ENCODE results near the gene CCNY.
"Not testable (repeated sequence)": the region's sequence is repeated elsewhere in the genome, so short reads cannot be mapped to it uniquely, and the experiment has no call there.

The CCNY gene

GRCh38 chr10:35412003-35412723 lies 75.9 kb downstream of the CCNY start:
- DNase-seq, result no peak

DNA sequence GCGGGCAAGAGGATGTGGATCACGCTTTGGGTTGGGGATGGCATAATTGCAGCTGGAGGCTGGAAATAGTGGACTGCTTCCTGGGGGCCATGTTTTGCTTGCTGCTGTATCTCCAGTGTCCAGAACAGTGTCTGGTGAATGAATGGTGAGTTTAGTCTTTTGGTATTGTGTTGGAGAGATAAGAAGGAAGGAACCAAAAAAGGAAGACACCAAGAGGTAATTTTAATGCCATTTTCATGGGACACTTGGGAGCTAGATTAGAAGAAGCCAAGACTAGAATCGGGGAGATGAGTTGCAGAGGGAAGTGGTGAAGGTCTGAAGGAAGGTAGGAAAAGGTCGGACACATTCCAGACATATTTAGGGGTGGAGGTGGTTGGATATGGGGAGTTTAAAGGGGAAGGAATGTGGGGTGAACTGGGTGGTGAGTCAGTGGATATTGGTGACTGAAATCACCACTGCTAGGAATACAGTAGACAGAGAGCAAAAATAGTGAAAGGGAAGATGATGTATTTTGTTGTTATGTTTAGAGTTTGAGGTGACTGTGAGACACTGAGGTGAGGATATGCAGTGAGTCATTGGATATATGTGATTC lies 76.7 kb downstream of the CCNY start:
- DNase-seq, result no peak

- no peak for DNase-seq
Measured at GRCh38 chr10:35413985-35414861, 77.9 kb downstream of the CCNY start.

DNA sequence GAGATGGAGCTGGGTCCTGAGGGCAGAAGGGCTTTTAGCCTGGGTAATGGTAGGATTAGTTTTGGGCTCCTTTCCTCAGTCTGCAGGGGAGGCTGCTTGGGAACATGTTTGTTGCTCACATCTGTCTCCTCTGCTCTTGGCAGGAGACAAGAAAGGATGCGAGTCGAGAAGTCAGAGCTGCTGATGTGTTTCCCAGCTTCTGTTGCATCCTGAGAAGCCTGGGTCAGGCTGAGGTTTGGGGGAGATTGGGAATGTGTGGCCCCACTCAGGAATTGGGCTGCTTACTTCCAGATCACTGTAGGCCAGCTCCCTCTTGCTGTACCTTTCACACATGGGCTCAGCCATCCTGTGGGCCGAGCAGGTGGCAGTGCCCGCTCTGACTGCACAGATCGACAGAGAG lies 79.2 kb downstream of the CCNY start:
- no peak for DNase-seq

DNA sequence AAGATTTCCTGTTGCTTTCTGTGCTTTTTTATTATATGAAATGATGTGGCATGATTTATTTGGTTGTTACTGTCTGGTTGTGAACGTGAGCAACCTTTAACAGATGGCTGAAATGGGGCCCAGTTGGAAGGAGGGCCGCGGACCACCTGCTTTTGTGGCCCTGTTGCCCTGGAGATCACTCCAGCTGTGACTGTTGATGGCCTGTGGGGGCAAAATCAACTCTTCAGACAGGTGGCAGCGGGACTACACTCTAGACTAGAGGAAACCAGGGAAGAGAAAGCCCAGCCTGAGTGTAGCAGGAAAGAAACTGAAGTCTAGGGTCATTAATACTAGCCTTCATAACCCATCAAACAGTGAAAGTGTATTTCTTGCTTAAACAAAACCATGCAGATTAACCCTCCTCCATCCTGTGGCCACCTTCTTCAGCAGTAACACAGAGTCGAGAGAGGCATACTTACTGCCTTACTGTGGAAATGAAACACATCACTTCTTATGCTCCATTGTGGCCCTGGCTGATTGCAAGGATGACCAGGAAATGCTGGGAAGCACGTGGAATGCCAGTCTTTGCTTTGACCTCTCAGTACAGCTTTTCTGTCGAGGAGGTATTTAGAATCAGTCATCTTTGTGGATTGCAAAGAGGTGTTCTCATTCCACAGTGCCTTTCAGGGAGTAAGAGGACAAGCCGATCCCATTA lies 80.5 kb downstream of the CCNY start:
- DNase-seq, result no peak

GRCh38 chr10:35417313-35417625 lies 81.0 kb downstream of the CCNY start:
- DNase-seq, result no peak

DNA sequence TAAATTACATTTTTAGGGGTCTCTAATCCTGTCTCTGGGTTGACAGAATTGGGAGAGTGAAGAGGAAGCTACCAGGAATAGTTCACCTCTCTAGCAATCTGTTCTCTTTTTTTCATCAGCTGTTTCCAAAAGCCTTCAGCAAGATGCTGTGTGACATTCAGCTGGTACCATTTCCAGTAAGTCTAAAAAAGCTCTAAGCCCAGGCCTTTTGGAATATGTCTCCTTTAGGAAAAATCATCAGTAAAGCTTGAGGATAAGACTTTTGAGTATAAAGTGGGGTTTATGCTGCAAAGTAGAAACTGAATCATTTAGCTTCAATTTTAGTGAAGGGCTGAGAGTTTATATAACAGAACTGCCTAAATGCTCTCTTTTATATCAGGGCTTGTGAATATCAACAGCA lies 81.5 kb downstream of the CCNY start:
- DNase-seq, result no peak

- DNase-seq, result not testable (repeated sequence)
Measured at GRCh38 chr10:35418580-35418979, 82.3 kb downstream of the CCNY start.

GRCh38 chr10:35420044-35420443 lies 83.7 kb downstream of the CCNY start:
- no peak for DNase-seq

DNA sequence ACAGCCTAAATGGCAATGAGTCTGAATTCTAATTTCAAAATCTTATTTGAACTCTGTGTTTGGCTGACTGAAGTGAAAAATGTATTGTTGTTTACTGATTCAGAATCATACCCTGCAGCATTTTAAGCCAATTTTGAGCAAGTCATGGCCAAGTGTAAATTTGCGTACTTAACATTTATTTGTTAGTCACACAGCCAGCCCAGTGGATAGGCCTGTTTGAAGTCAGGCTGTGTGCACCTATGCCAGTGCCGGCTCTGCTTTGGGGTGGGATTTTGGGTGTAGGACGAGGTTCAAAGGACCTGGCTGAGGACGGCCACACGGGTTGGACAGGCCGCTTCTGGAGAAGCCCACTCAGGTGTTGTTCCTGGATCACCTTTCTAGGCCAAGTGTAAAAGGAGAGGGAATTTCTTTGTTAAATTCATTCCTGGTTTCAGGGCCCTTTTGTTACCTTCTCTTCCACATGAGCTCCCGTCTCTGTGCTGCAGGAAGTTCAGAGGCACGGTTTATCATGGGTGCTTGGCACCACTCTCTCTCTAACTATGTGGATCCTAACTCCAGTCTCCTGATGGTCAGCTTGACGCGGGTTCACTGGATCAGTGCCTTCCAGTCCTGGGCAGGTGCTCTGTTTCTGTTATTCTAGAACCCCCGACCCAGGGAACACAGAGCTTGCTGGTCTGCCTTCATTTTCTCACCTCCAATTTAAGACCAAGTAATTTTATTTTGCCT lies 84.7 kb downstream of the CCNY start:
- no peak for DNase-seq

- DNase-seq, result no peak
Measured at GRCh38 chr10:35421553-35422178, 85.4 kb downstream of the CCNY start.

DNA sequence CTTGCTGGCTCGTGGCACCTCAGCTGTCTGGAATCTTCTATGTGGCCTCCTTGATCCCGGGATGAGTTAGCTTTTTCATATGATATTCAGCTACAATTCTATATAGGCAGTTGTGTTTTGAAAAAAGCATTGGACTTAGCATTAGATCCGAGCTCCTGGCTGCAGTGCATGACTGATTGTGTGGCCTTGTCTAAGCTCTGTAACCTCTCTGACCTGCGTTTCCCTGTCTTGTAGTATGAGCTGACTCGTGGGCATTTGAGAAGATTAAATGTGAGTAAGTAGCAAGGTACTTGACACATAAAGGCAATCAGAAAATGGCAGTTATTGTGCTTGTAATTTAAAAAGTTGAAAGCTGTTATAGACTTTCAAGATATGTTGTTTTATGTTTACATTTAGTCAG lies 85.9 kb downstream of the CCNY start:
- DNase-seq, result no peak

DNA sequence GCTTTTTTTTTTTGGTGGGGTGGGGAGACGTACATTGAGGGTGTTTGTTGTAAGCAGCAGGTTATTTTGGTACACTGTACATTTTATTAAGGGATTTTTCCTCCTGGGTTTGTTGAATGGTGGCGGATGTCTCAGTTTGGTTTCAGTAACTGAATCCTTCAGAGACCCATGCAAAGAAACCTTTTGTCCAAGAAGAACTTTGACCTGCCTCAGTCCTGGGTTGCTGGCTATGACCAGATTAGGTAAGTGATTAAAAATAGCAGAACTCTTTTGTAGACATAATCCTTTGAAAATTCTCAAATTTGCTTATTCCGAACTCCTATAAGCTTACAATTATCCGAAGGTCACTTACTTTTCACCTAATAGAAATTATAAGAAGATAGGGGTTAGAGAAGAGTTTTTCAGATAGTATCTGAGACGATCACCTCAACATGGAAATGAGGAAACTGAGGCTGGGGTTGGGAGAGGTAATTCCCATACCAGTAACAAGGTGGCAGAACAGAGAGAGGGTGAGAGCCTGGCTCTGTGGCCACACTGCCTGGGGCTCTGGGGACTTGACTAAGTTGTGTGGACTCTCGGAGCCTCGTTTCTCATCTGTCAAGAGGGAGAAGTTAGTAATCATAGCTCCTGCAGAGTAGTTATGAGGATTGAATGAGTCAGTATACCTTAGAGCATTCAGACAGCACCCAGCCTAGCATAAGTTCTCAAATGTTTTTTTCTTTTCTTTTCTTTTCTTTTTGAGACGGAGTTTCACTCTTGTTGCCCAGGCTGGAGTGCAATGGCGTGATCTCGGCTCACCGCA lies 87.4 kb downstream of the CCNY start:
- DNase-seq, result no peak

DNA sequence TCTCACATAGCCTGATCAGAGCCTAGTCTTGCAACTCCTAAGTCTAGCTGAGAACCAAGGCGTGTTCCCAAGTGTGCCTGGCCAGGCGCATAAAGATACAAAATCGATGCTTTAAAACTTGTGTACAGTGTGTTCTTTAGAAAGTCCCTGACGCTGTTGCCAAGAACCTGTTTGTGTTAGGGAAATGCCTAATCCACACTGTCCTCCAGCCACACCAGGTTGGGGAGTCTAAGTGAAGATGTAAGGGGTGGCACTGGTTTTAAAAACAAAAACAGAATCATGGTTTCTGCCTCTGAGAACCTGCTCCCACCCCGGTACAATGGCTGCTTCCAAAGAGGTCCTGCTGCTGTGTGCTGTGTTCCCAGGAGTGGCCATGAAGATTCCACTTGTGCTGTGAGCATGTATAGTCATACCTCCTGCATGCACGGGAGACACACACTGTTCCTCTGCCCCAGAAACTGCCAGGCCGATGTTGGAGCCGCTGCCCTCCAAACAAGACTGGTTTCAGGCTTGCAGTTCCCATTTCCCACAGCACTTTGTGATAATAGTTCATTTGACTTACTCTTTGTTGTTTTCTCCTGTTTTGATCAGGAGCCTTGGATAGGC lies 88.5 kb downstream of the CCNY start:
- no peak for DNase-seq

GRCh38 chr10:35425595-35425994 lies 89.3 kb downstream of the CCNY start:
- DNase-seq, result no peak

DNA sequence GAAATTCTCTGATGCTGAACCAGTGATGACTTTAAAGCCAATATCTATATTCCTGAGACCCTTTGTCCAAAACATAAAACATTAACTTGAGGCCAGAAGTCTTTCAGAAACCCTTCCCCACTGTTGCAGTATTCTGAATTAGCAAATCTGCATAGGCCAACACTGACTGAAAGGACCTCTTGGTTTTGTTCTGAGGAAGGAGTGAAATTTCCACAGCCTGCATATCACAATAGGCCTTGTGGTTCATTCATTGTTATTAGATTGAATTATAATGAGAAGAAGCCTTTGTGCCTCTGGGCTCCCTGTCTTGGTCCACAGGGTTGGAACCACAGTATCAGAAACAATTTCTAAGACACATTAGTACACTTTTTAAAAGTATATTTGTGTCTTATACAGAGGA lies 90.3 kb downstream of the CCNY start:
- DNase-seq, result no peak

DNA sequence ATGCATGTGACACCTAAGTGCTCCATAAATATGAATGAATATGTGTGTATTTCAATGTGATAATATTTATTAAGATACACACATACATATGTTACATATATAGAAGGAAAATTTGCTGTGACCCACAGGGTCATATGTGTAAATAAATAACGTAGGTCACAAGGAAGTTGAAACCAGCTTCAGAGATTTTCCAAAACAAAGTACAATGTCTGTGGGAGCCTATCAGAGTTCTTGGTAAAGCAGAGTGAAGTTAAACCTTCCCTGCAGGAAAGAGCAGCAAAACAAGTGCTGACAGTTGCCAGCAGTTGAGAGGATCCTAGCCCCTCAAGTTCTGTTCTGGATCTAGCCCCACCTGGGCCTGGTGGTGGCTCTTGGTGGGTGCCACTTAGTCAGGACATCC lies 91.2 kb downstream of the CCNY start:
- no peak for DNase-seq

- no peak for DNase-seq
Measured at GRCh38 chr10:35428521-35428920, 92.2 kb downstream of the CCNY start.

DNA sequence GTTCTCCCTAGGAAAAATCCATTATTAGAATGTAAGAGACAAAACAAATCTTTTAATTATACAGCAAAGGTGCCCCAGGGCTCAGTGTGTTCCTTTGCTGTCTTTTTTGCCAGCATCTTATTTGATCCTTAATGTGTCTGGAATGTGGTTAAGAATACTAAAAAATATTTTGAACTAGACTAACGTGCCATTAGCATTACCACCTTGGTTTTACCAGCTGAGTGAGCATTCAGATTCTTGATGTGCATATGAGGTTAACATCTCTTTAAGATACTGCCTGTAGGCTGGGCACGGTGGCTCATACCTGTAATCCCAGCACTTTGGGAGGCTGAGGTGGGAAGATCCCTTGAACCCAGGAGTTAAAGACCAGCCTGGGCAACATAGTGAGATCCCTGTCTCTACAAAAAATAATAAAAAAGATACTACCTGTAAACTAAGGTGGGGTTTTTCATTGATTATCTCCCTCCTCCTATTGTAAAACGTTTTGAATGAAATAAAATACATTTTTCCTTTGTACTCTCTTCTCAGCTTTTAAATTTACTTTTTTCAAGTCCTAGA lies 96.6 kb downstream of the CCNY start:
- no peak for DNase-seq

- no peak for DNase-seq
Measured at GRCh38 chr10:35433851-35434426, 97.6 kb downstream of the CCNY start.

Measured in activated effector memory CD4-positive, alpha-beta T cell treated with Interleukin-2 at 50 U/mL for 16 hours (primary cell).